Sigmoid colon (tissue), 7 donors: Measurements from ENCODE around the gene GPR119. TPM values are rescaled to one million over a fixed set of nuclear protein-coding genes. Genes with fewer than 3 reads are reported as not detected.

Source experiments
- DNase-seq: peaks from one replicate; pipeline ENCODE4 v3.0.0-alpha.2; 2019
- H3K27ac ChIP-seq, 4 donors: fragments of 200-600 bp; sonication (generic); one replicate each; pipeline ENCODE4 v1.5.1; 2016 to 2019; ENCODE audit warnings: mild to moderate bottlenecking in 1 of 4
- H3K27me3 ChIP-seq, 3 donors: fragments of 200-600 bp; sonication (generic); one replicate each; pipeline ENCODE4 v1.5.1; 2019; ENCODE audit warnings: mild to moderate bottlenecking in 1 of 3
- H3K36me3 ChIP-seq, 4 donors: fragments of 200-600 bp; sonication (generic); one replicate each; pipeline ENCODE4 v1.5.1; 2016 to 2019
- H3K4me1 ChIP-seq, 4 donors: fragments of 200-600 bp; sonication (generic); one replicate each; pipeline ENCODE4 v1.5.1; 2017 to 2019
- H3K4me3 ChIP-seq, 4 donors: fragments of 200-600 bp; sonication (generic); one replicate each; pipeline ENCODE4 v1.5.1; 2017 to 2019; ENCODE audit warnings: mild to moderate bottlenecking in 2 of 4, moderate library complexity in 1 of 4
- H3K9me3 ChIP-seq, 4 donors: fragments of 200-600 bp in 3 of 4; sonication (generic) in 3 of 4; one replicate each; pipeline versions ENCODE4 v1.5.1 to v1.6.1; 2013 to 2019
- EP300 ChIP-seq, 4 donors: sonication (generic); formaldehyde crosslinking; IDR thresholded peaks; one replicate each; pipeline ENCODE4 v1.6.1; 2017; ENCODE audit warnings: antibody characterized with exemption in 4 of 4
- POLR2A ChIP-seq, 2 donors: fragments of 450-650 bp; IDR thresholded peaks; one replicate each; pipeline ENCODE4 v1.6.1; 2016; ENCODE audit warnings: antibody characterized with exemption in 2 of 2, mild to moderate bottlenecking in 2 of 2, moderate library complexity in 2 of 2
- POLR2AphosphoS5 ChIP-seq, 4 donors: sonication (generic); formaldehyde crosslinking; IDR thresholded peaks; one replicate each; pipeline ENCODE4 v1.6.1; 2017; ENCODE audit warnings: antibody characterized with exemption in 4 of 4
- WGBS, 2 donors: extraction: QIAGEN DNeasy Blood & Tissue Kit; methylation state at CpG; one replicate each; pipeline ENCODE4 v1.1.7; 2013; 5-methylcytosine and 5-hydroxymethylcytosine counted together
- intact Hi-C: fragments of 100-400 bp; cut with DNase I; formaldehyde crosslinking; loops from one replicate; pipeline ENCODE4 v1.15.1; 2023
- polyA plus RNA-seq, 3 donors: library from polyadenylated mRNA; stranded (reverse); fragments of 200-250 nt; gene quantifications; one replicate each; pipeline ENCODE4 v1.2.3, GENCODE V29; 2013
- total RNA-seq, 4 donors: library from RNA; depleted of rRNA; stranded (reverse); fragments of >200 nt; gene quantifications; one replicate each; pipeline ENCODE4 v1.1.0, GENCODE V29; 2016
- TF ChIP-seq, protein P1 (sequence below), 4 experiments: fragments of 450-650 bp in 3 of 4; fragments of 200-600 bp in 1 of 4; IDR thresholded peaks; one replicate each; pipeline ENCODE4 v1.5.1; 2016 to 2019; ENCODE audit warnings: antibody characterized with exemption in 4 of 4, mild to moderate bottlenecking in 3 of 4, moderate library complexity in 2 of 4
- donor health status: healthy with polysubstance abuse.
- donor health status: Bipolar disorder and iron deficiency.
- donor health status: healthy.

The GPR119 gene
- total and polyA plus RNA-seq, 7 donors: not detected

DNA sequence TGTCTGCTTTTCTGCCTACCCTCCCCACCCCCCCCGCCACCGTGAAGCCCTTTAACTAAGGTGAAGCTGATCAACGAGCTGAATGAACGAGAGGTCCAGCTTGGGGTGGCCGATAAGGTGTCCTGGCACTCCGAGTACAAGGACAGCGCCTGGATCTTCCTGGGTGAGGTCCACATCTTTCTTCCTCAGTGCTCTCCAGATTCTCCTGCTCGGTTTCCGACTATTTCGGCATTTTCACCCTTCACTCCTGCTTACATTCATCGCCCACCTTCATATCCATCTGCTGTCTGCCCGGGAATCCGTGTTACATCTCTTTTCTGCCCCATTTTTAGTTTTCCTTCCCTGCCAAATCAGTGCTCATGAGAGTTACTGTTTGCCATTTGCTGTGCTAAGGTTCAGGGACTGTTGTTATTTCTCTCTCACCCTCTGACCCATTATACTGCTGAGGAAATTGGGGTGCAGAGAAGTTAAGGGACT, 16.8 kb upstream of the GPR119 start:
- Histone ChIP-seq H3K4me1 (peaks cover 0 to 15% (median 5%) of the 10 kb centered on the region in 4 donors), H3K9me3 (no peaks in the 10 kb centered on the region), H3K36me3 (peaks cover 0 to 11% (median 0%) of the 10 kb centered on the region in 4 donors), H3K4me3 (peak overlapping the region; percentile 40 to 67 (median 62)), H3K27ac (peak overlapping the region; percentile 69 to 84 (median 80)), H3K27me3 (peaks cover 0 to 1% (median 0%) of the 10 kb centered on the region in 3 donors)
- no peak for DNase-seq
- TF ChIP-seq POLR2A (IDR thresholded peaks at IDR 0.05) (no peak), EP300 (IDR thresholded peaks at IDR 0.05) (no peak), POLR2AphosphoS5 (IDR thresholded peaks at IDR 0.05) (no peak)
- TF ChIP-seq, protein P1, sequence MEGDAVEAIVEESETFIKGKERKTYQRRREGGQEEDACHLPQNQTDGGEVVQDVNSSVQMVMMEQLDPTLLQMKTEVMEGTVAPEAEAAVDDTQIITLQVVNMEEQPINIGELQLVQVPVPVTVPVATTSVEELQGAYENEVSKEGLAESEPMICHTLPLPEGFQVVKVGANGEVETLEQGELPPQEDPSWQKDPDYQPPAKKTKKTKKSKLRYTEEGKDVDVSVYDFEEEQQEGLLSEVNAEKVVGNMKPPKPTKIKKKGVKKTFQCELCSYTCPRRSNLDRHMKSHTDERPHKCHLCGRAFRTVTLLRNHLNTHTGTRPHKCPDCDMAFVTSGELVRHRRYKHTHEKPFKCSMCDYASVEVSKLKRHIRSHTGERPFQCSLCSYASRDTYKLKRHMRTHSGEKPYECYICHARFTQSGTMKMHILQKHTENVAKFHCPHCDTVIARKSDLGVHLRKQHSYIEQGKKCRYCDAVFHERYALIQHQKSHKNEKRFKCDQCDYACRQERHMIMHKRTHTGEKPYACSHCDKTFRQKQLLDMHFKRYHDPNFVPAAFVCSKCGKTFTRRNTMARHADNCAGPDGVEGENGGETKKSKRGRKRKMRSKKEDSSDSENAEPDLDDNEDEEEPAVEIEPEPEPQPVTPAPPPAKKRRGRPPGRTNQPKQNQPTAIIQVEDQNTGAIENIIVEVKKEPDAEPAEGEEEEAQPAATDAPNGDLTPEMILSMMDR (IDR thresholded peaks at IDR 0.05): no peak
- intact Hi-C loops: loop anchor here (5.0 kb wide), 1 partner anchor 500 kb away; the partner anchor contains the start of gene ENOX2
- WGBS, 2 donors: 1% methylated on average over 13 of the region's 13 CpGs

DNA sequence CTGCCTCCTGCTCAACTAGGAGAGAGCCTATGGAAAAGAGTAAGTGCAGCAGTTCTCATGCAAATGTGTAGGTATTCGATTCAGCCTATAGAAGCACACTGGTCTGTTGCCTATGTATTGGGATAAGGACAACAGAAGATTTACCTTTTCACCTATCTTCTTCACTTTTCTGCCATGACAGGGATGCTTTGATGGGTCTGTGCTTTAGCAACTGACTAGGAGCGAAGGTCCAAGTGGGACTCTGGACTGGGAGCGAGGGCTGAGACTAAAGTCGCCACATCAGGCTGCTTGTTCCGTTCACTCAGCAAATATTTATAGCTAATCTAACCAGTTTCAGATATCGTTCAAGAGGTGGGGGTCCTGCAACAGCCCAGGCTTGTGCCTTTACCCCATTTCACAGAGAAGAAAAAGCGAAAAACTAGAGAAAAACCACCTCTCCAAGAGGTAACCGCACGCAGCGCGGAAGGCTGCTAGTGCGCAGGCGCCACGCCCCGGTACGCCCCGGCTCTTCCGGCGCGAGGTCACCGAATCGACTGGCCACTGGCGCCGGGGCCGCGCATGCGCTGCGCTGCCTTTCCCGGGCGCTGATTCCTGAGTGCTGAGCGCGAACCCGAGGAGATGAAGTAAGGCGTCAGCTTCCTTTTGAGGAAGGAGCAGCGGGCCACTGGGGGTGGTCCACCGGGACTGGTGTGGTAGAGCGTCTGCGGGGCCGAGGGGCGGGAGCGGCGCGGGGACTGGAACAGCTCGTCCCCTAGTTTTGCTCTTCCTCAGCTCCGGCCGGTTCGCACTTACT, 16.1 kb upstream of the GPR119 start, which contains the start of gene RBMX2:
RBMX2 (plus strand) TSS at position 573 of the 793 bp plus-strand sequence; CDS start at position 619, 46 bp downstream.
- intact Hi-C loops: loop anchor here (5.0 kb wide), 1 partner anchor 501 kb away; the partner anchor contains the start of gene ENOX2
- 0% methylated on average over 47 of the region's 47 CpGs for WGBS, 2 donors
- DNase-seq: peak; percentile 85
- peaks cover 0 to 11% (median 0%) of the 10 kb centered on the region in 4 donors for H3K36me3 ChIP-seq
- TF ChIP-seq, protein P1 (IDR thresholded peaks at IDR 0.05): no peak
- TF ChIP-seq POLR2AphosphoS5 (IDR thresholded peaks at IDR 0.05) (peak; percentile 68 to 94 (median 83)), POLR2A (IDR thresholded peaks at IDR 0.05) (peak; percentile 48 to 60)
- H3K4me3 ChIP-seq: peak within 1 kb of the TSS; percentile 40 to 67 (median 62)
- peak within 1 kb of the TSS; percentile 69 to 84 (median 80) for H3K27ac ChIP-seq
- H3K9me3 ChIP-seq: no peaks in the 10 kb centered on the region
- peaks cover 0 to 3% (median 0%) of the 10 kb centered on the region in 3 donors for H3K27me3 ChIP-seq
- H3K4me1 ChIP-seq: peaks cover 0 to 15% (median 5%) of the 10 kb centered on the region in 4 donors

DNA sequence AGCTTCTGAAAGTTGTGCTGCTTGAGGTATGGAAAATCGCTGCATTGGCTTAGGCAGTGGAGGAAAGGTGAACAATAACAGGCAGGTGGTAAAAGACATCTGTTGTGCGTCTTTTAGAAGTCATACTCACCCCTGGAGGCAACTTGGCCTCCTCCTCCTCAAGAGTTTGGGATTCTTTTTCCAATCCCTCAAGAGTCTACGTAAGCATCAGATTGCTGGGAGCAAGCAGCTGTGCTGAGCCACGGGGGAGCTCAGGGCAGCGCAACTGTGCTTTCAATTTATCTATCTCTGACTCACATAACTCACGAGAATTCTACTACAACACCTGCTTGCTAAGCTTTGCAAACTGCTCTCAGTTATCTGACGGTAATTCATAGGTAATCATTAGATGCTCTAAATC, 9.9 kb upstream of the GPR119 start:
- intact Hi-C loops: loop anchor here (5.0 kb wide), 1 partner anchor 517 kb away; no protein-coding TSS in a partner anchor
- no peak for DNase-seq
- Histone ChIP-seq H3K4me3 (no peak overlapping the region), H3K36me3 (no peaks in the 10 kb centered on the region), H3K27me3 (peaks cover 0 to 3% (median 0%) of the 10 kb centered on the region in 3 donors), H3K9me3 (no peaks in the 10 kb centered on the region), H3K27ac (no peak overlapping the region), H3K4me1 (no peaks in the 10 kb centered on the region)
- WGBS, 2 donors: 56 to 73% methylated on average over 7 of the region's 7 CpGs
- TF ChIP-seq EP300 (IDR thresholded peaks at IDR 0.05) (no peak), POLR2A (IDR thresholded peaks at IDR 0.05) (no peak)
- TF ChIP-seq, protein P1 (IDR thresholded peaks at IDR 0.05): no peak

DNA sequence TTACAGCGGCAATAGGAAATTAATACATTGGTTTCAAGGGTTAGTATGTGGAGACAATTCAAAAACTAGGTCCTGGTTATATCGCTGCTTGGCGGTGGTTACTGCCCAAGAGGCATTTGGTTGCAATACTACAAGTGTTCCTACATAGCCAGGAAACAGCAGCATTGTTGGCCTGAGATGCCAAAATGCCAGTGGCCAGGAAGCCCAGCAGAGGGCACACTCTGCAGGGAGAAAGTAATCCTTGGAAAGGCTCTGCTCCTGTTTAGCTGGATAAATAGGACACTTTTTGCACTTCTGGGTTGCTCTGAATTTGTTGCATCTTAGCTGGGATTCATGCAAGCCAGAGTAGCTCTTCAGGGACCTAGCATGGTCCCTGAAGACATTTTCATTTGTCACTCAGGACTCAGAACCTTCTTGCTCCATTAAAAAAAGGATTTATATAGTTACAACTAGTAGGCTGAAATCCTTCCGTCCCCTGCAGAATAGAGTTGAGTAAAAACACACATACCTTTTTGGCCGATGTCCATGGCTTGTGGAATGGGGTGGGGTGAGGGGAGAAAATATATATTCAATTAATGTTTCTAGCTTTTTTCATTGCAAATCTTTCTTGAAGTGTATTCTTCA, 8.1 kb upstream of the GPR119 start:
- TF ChIP-seq POLR2A (IDR thresholded peaks at IDR 0.05): no peak
- TF ChIP-seq, protein P1 (IDR thresholded peaks at IDR 0.05): peak in 2 of 4 experiments; percentile 21 to 49

More for the DNA sequence above, 8.1 kb upstream of the GPR119 start:
- DNase-seq: no peak
- Histone ChIP-seq H3K27me3 (peaks cover 0 to 3% (median 0%) of the 10 kb centered on the region in 3 donors), H3K4me3 (no peak overlapping the region), H3K27ac (no peak overlapping the region), H3K4me1 (no peaks in the 10 kb centered on the region), H3K9me3 (no peaks in the 10 kb centered on the region), H3K36me3 (no peaks in the 10 kb centered on the region)
- 24 to 45% methylated on average over 5 of the region's 5 CpGs for WGBS, 2 donors
- intact Hi-C loops: no loop called here
